HG03025 (cell line): ENCODE data around the gene MYO1B.

Source experiments
- ATAC-seq: cut with Tn5 transposase; IDR thresholded peaks from one replicate; pipeline ENCODE4 v1.9.1; 2021; ENCODE audit warnings: mild to moderate bottlenecking, moderate library complexity; ENCODE audit not compliant: unreplicated experiment, low FRiP score

The MYO1B gene

DNA sequence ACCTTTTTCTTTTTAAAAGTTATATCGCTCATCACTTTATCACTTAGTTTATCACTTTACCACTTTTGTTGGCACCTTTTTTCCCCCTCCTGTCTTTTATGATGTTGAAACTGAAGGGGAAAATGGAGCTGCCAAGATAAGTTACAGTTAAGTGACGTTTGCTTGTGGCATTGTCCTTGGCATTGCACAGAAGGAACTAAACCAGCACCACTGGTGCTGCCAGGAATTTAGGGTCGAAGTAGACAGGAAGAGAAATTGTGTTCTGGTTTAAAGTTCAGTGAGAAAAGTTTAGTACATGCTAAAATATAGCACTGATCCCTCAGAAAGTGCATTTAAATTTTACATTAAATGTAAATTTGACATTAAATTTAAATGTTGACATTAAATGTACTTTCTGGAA, 49.9 kb downstream of the MYO1B start:
- no peak for ATAC-seq

DNA sequence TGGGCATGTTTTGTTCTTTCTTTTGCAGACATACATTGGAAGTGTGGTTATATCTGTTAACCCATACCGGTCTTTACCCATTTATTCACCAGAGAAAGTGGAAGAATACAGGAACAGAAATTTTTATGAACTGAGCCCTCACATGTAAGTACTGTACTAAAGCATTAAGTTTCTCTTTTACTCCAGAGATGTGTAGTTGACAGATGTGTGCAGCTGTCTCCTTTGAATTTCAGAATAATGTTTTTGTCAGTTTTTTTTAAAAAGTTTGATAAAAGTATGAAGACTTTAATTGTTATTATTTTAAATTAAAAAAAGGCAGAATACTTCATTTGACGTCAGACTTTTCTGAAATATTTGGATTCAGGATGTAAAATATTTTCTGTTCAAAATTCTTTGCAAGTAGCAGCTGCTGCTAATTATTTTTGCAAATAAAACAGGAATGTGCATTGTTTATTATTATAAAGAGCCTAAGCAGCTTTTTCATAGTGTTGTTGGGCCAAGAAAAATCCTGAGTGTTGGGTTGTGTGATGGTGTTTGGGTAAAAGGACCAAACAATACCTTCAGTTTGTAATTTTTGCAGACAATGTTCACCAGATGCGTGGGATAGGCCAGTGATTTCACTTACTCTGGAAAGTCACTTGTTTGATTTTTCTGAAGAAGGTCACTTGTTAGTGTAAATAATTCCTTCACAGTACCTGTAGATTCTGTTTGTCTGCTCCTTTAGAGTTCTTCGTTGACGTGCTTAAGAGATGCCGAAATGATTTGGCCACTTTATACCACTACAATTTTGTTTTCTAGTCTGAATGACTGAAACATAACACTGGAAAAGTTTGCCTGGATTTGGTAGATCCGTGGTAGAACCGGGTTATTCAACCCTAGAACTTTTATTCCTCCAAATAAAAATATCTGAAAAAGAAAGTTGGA, 51.1 kb downstream of the MYO1B start:
- ATAC-seq = no peak

DNA sequence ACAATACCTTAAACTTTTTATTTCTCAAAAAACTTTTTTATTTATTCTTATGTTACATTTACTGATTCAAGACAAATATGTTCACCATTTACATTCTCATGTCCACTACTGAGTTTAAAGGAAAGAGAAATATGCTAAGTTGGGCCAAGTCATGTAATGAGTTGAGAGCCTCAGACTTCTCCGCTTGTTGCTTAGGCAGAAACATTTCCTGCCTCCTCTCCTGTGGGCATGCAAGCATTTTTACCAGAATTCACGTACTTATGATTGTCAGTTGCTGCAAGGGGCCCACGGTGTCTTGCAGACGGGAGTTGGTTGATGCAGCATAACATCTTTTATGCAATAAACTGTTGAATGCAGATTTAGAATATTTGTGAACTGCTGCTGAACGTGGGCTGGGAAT, 51.8 kb downstream of the MYO1B start:
- ATAC-seq = no peak

DNA sequence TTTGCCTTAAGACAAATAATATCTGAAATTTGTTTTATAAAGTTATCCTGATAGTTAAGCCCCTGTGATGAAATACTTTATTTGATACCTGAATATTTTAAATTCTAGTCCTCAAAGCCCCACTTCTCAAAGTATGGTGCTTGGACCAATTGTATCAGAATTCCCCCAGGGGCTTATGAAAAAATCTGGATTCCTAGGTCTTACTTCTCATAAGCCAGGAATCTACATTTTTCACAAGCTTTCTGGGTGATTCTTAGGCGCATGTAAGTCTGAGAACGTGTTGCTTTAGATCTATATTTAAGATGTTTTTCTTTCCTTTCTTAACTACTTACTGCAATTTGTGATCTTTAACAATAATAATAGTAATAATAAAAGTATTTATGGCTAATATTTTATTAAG, 53.1 kb downstream of the MYO1B start:
- no peak for ATAC-seq

DNA sequence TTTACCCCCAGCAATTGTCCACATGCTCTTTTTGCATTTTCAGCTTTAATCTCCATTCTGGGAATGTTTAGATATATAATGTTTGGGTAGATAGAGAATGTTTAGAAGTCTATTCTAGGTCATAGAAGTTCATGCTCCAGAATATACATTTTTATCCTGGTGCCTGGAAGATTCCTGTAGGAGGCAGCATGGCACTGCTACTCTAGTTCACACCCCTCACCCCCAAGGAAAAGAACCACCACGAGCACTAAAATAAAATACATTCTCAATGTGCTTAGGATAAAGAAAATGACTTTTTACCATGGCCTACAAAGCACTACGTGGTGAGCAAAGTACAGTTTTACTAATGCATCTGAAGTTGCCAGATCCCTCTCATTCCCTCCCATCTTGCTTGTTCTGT, 53.8 kb downstream of the MYO1B start:
- ATAC-seq = no peak

DNA sequence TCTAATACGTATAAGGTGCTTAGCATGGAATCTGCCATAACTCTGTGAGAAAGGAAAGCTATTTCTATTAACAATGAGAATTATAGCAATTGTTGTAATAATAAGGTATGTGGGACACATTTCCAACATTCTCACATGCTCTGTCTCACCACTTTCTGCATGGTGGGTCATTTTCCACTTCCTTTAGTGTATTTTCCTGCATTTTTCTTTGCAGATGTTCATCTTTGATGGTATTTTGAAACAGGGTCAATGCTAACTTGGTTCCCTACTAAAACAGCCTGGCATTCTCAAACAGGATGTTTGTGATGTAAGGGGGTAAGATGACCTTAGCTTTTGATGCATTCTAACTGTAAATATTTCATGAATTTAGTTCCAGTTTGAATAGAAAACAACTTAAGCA, 54.7 kb downstream of the MYO1B start:
- no peak for ATAC-seq

DNA sequence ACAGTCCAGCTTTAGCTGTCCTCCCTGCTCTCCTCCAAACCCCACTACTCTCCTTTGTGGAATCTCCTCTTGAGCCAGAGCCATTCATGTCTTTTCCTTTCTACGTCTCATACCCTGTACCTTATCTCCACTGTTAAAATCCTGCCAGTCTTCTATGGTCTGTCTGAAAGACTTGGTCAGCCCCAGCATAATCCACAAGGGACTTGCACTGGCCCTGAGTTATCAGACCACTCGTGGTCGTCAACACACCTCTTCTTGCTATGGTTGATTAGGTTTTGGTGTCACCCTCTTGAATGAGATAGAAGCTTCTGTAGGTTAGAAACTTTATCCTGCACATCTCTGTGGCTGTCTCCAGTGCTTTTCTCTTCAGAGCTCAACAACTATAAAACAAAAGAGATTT, 56.8 kb downstream of the MYO1B start:
- ATAC-seq = no peak

DNA sequence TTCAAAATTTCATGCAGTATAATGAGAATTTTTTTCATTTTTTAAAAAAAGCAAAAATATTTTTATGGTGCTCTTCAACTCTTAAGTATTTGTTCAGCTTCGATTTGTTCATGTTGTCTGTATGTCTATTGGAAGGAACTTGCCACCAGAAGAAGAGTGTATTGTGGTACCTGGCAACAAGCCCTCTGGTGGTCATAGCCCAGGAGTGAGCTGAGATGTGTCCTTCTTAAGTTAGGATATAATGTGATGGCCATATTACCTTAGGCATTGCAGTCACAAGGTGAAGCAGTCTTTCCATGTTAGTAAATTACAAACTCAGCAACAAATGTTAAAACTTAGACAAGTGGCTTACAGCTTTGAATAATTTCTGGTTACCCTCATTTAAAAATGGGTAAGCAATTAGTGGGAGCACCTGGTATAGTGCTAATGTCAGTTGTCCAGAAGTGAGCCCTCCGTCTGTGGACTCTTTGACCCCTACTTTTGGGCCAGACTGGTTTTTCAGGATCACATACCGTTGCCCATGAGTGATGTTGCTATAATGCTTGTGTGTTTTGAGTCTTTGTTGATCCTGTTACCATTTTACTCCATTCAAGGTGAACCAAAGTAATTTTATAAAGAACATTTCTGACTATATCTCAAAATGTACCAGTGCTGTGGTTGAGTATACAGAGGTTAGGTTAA, 57.4 kb downstream of the MYO1B start:
- no peak for ATAC-seq

DNA sequence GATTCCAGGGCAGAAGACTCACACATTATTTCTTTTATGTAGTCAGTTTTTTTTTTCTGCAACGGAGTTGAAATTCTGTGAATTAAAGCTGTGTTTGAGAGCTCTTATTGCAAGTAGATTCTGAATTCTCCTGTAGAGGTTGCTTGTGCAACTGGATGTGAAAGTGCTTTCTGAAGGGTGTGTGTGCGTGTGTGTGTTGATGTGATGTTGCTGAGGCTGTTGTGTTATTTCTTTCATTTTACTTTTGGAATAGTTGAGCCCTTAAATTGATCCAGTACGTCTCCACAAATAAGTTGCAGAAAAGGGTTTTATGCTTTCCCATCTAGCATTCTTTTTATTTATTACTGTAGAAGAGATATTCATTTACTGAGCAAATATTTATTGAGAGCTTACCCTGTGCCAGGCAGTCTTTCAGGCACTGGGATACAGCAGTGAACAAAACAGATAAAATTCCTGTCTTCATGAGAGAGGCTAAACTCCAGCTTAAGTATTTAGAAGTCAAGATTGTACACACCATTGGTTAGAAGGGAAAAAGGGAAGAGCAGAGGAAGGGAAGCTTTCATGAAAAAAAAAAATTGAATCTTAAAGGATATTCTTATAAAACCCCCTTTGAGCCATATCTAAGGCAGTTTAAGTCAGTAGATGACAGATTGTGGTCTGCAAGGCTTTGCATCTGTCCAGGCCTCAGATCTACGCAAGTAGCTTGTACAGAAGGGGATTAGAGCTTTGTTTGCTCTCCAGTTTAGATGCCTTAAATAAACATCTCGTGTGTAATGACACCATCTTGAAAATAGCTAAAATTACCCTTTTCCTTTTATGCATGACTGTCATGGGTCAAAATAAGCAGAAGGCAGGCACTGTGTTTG, 58.2 kb downstream of the MYO1B start:
- ATAC-seq = no peak

DNA sequence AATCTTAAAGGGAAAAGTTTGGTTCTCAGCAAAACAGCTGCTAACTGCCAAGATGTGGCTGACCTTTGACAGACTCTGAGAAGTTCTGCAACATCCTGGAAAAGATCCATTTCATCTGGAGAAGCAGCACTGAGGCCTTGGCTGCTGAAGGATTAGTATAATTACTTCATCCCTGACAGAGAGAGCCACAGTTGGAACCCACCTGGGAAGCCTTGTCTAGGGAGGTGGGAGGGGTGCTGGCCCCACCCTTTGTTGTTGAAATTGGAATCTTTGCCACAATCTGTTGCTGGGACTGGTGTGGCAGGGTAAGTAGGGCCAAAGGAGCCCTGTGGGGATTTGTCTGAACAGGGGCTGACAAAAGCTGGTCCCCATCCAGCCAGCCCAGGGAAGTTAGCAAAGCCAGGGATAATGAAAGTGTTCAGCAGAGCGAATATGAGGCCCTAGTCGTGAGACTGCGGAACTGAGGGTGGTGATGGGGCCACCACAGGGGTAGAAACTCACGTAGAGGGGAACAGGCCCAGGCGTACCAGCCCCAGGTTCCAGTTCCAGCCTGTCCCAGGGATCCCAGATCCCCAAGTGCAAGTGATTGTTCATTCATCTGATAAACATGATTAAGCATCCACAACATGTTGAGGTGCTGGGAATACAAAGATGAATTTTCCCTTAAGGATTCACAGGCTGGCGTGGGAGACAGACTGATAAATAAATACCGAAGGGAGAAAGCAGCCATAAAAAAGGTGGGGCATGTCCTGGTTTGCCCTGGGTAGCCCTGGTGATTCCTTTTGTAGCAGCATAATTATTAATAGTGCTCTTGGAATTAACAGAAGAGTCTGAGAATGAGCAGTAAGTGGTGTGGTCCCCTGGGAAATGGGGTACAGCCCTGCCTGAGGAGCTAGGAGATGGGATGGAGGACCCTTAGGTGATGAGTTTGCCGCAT, 60.0 kb downstream of the MYO1B start:
- no peak for ATAC-seq

DNA sequence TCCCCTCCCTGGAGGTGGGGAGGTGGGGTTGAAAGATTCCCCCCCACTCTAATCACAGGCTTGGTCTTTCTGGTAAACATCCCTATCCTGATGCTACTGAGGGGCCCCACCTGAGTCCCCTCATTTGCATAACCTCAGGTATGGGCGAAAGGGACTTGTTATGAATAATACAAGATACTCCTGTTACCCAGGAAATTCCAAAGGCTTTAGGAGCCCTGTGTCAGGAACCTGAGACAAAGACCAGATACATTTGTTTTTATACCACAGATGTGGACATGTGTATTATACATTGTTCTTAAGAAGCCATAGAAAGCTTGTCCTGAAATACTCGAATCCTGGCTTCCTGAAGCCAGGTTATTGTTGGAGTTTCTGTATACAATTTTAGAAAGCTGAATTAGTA, 62.8 kb downstream of the MYO1B start:
- ATAC-seq = no peak

DNA sequence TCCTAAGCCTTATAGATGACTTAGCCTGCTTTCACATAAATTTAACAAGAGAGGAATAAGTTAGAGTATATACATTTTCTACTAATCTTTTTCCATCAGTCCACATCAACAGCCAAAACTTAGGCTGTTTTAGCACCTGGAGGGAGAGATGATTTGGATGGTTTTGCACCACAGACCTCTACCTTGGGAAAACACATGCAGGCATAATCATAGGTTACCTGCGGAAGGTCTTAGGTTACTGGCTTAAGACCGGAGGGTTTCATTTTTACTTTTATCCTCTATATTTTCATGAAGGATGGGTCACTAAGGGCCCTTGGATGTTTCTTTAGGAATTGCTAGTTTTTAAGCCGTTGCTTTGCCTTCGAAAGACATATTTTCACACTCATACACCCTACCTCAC, 66.0 kb downstream of the MYO1B start:
- ATAC-seq = no peak

DNA sequence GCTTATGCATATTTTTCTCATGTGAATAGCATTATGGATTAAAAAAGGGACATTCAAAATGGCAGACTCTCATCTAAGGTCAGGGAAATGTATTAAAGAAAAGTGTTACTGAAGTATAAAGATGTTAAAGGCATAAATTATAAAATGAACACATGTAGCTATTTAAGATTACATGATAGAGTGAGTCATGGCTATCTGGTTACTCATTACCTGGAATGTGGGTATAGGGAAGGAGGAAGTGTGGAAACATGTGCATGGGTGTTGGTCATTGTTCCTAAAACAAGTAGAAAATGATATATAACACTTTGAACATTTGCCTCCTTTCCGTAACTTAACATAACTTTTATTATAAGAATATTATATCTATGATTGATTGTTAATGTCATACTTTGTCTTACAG, 66.4 kb downstream of the MYO1B start:
- ATAC-seq = no peak

DNA sequence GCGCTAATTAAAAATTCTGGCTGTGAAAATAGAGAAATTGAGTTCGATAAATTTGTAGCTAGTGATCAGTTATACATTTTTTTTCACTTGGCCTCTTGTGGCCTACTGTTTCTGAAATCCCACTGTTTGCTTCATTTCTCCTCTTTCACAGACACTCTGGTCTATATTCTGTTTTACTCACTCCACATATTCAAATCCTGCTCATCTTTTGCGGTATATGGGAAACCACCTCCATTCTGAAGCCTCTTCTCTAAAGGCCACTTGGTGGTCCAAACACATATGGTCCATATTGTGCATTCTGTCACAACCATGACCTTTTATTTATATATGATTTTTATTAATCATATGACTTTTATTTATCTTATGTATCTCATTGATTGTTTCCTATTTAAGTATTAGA, 67.0 kb downstream of the MYO1B start:
- ATAC-seq = no peak

DNA sequence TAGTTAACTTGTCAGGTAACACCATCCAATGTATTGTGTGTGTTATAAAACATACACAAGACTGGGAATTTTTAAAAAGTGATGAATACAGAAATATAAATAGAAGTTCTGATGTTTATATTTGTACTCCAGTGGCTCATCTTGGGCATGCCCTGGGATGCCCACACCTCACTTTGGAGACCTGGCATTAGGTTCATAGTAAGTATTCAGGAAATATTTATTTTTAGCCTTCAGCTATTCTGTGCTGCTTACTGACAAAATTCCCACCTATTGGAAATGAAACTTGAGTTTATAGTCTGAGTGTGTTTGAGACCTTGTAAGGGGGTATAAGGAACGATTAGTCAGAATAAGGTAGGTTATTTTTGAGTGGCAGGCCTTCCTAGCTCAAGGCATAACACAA, 67.5 kb downstream of the MYO1B start:
- no peak for ATAC-seq

DNA sequence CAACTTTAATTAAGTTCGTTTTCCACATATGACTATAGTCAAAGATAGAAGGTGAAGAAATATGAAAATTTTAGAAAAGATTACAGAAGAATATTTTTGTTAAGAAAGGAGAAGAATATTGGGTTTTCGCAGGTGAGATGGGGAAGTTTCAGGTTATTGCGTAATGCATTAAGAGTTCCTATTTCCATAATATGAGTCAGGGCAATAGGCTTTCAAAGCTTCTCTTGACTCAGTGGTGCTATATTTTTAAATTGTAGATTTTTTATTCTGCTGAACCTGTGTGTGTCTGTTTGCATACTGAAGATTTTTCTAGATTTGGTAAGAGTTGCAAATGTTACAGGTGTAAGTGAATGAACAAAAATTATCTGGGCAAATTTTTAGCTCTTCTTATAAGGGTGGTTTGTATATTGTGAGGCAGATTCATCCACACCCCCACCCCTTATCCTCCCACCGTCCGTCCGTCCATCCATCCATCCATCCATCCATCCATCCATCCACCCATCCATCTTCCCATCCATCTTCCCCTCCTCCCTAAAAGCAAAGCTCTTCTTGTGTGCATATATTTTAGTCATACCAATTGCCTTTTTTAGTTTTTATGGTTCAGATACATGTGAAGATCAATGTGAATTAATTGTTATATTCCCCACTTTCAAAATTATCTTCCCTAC, 69.6 kb downstream of the MYO1B start:
- ATAC-seq = no peak

DNA sequence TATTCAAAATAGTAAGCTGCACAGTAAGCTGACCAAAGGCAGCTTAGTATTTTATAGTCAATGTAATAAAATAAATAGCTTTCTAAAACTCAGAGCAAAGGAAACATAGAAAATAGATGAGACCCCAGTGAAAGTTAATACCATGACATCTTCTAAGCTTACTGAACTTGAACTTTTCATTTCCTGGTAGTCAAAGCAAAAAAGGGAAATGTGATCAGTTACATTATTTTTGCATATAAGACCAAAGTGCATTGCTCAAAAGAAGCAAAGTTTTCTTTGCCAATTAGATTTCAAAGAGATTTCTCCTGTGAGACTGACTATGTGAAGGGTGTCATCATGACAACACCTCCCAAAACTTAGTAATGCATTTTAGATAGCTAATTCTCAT, 70.2 kb downstream of the MYO1B start:
- no peak for ATAC-seq

DNA sequence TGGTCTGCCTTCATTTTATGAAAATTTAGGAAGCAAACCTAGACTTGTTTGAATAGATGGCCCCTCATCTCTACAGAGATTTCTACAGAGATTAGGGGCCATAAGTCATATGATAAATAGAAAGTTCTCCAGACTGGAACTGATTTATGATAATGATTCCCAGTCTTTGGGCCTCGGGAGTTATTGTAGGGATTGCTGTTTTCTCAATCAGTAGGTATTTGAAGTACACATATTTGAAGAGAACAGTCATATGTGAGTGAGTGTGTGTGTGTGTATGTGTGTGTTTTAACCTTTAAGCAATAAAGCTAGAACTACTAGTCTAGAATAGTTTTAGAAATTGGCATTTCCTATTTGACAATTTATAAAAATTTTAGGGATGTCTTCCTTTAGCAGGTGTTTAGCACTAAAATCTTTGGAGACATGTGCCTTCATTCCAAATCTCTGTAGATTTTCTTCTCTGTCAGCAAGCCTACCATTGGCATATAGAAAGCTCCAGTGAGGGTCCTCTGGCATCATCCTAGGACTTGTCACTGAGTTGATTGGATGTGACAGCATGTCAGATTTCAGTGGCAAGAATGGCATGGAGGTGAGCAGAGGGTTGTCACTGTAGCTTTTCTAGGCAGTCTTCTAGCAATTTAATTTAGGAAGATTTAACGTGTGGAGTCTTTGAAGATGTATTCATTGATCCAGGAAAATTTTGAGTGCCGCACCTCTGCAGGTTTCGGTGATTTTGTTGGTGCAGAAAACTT, 71.2 kb downstream of the MYO1B start:
- no peak for ATAC-seq
